Measurements from ENCODE around the gene SPARC. TPM values are rescaled to one million over a fixed set of nuclear protein-coding genes. Genes with fewer than 3 reads are reported as not detected.

SPARC gene
- total RNA-seq, 1 experiment from 2014 or later: 339 TPM

- POLR2A ChIA-PET (ENCODE audit: low non-redundant PET): no interaction called here
- no peak for TF ChIP-seq EZH2 (IDR thresholded peaks at IDR 0.05; ENCODE audit: borderline replicate concordance, low read depth, low read length, poor library complexity, severe bottlenecking)
- no peak for TF ChIP-seq CTCF (conservative IDR thresholded peaks at IDR 0.05; ENCODE audit: low read depth, low read length)
- intact Hi-C loops (cut with micrococcal nuclease; ENCODE audit: unreplicated experiment): no loop called here
- no peaks in the 10 kb centered on the region for H3K9me3 ChIP-seq (ENCODE audit: low read depth, low read length, poor library complexity, severe bottlenecking)
- CTCF ChIA-PET: no interaction called here
- no peaks in the 10 kb centered on the region for H3K36me3 ChIP-seq (ENCODE audit: insufficient read depth, low read length, poor library complexity, severe bottlenecking)
- no peak for DNase-seq (ENCODE audit: low spot score)
- H3K4me1 ChIP-seq (ENCODE audit: insufficient read depth, low read length, poor library complexity, severe bottlenecking): no peaks in the 10 kb centered on the region
- H3K27ac ChIP-seq (ENCODE audit: low read depth, low read length, poor library complexity, severe bottlenecking): no peak overlapping the region
- H3K4me3 ChIP-seq (ENCODE audit: low read depth, low read length, poor library complexity, severe bottlenecking): no peak overlapping the region
- no TSS peak for BruUV-seq (replicated peaks)
- no peaks in the 10 kb centered on the region for H3K27me3 ChIP-seq (replicated peaks; ENCODE audit: insufficient read depth, low read depth, low read length, poor library complexity)
Observed at GRCh38 chr5:151646334-151646733, 40.4 kb downstream of the SPARC start.

GRCh38 chr5:151643388-151643787 is 43.3 kb downstream of the SPARC start:
- no peak overlapping the region for H3K27ac ChIP-seq (ENCODE audit: low read depth, low read length, poor library complexity, severe bottlenecking)
- ChIA-PET CTCF (no interaction called here), POLR2A (ENCODE audit: low non-redundant PET) (no interaction called here)
- H3K27me3 ChIP-seq (replicated peaks; ENCODE audit: insufficient read depth, low read depth, low read length, poor library complexity): no peaks in the 10 kb centered on the region
- TF ChIP-seq EZH2 (IDR thresholded peaks at IDR 0.05; ENCODE audit: borderline replicate concordance, low read depth, low read length, poor library complexity, severe bottlenecking) (no peak), CTCF (conservative IDR thresholded peaks at IDR 0.05; ENCODE audit: low read depth, low read length) (no peak)
- no peaks in the 10 kb centered on the region for H3K36me3 ChIP-seq (ENCODE audit: insufficient read depth, low read length, poor library complexity, severe bottlenecking)
- no peak for DNase-seq (ENCODE audit: low spot score)
- BruUV-seq (replicated peaks): no TSS peak
- no peak overlapping the region for H3K4me3 ChIP-seq (ENCODE audit: low read depth, low read length, poor library complexity, severe bottlenecking)
- intact Hi-C loops (cut with micrococcal nuclease; ENCODE audit: unreplicated experiment): no loop called here
- H3K4me1 ChIP-seq (ENCODE audit: insufficient read depth, low read length, poor library complexity, severe bottlenecking): no peaks in the 10 kb centered on the region
- H3K9me3 ChIP-seq (ENCODE audit: low read depth, low read length, poor library complexity, severe bottlenecking): no peaks in the 10 kb centered on the region

GRCh38 chr5:151642472-151643140 is 44.1 kb downstream of the SPARC start:
- ChIA-PET CTCF (no interaction called here), POLR2A (ENCODE audit: low non-redundant PET) (no interaction called here)
- BruUV-seq (replicated peaks): no TSS peak
- no peak overlapping the region for H3K27ac ChIP-seq (ENCODE audit: low read depth, low read length, poor library complexity, severe bottlenecking)
- DNase-seq (ENCODE audit: low spot score): no peak
- H3K4me3 ChIP-seq (ENCODE audit: low read depth, low read length, poor library complexity, severe bottlenecking): no peak overlapping the region
- no peaks in the 10 kb centered on the region for H3K9me3 ChIP-seq (ENCODE audit: low read depth, low read length, poor library complexity, severe bottlenecking)
- no peaks in the 10 kb centered on the region for H3K27me3 ChIP-seq (replicated peaks; ENCODE audit: insufficient read depth, low read depth, low read length, poor library complexity)
- intact Hi-C loops (cut with micrococcal nuclease; ENCODE audit: unreplicated experiment): no loop called here
- H3K36me3 ChIP-seq (ENCODE audit: insufficient read depth, low read length, poor library complexity, severe bottlenecking): no peaks in the 10 kb centered on the region
- H3K4me1 ChIP-seq (ENCODE audit: insufficient read depth, low read length, poor library complexity, severe bottlenecking): no peaks in the 10 kb centered on the region
- TF ChIP-seq CTCF (conservative IDR thresholded peaks at IDR 0.05; ENCODE audit: low read depth, low read length): no peak

Data from A673 (cell line).